ENCODE results near the gene OR4D5.

The OR4D5 gene

GRCh38 chr11:123977731-123978347 is 38.4 kb downstream of the OR4D5 start, which contains the start of gene OR10S1:
Gene OR10S1 (minus strand): TSS chr11:123977781. CDS start chr11:123977664, 117 bp downstream.
- no peak within 1 kb of the TSS for H3K4me3 Mint-ChIP-seq
- H3K27ac Mint-ChIP-seq: no peak within 1 kb of the TSS
- DNase-seq: no peak
- no peaks in the 10 kb centered on the region for H3K36me3 Mint-ChIP-seq (ENCODE audit: low read depth)
- H3K27me3 Mint-ChIP-seq: no peaks in the 10 kb centered on the region
- H3K4me1 Mint-ChIP-seq: no peaks in the 10 kb centered on the region
- ATAC-seq: no peak
- no peaks in the 10 kb centered on the region for H3K9me3 Mint-ChIP-seq

GRCh38 chr11:123979311-123979710 is 39.9 kb downstream of the OR4D5 start:
- Mint-ChIP-seq H3K36me3 (ENCODE audit: low read depth) (no peaks in the 10 kb centered on the region), H3K27ac (no peak overlapping the region), H3K4me3 (no peak overlapping the region), H3K4me1 (no peaks in the 10 kb centered on the region), H3K9me3 (no peaks in the 10 kb centered on the region), H3K27me3 (no peaks in the 10 kb centered on the region)
- no peak for DNase-seq
- no peak for ATAC-seq

Measured in activated naive CD8-positive, alpha-beta T cell treated with anti-CD3 and anti-CD28 coated beads, Interleukin-2, amount 50 U/mL, for 24 hours (primary cell).